SHP77 treated with DMSO at 0.1 percent for 48 hours (cell line): ENCODE measurements around the gene PCK2.

Experiments used
- DNase-seq: peaks from one replicate; lab custom pipeline; 2025; lab: John Stamatoyannopoulos, UW

PCK2 gene

GRCh38 chr14:24115422-24116127 is 21.5 kb downstream of the PCK2 start:
- no peak for DNase-seq

- DNase-seq, result no peak
These were observed 22.2 kb downstream of the PCK2 start for GRCh38 chr14:24116128-24116814.

DNA sequence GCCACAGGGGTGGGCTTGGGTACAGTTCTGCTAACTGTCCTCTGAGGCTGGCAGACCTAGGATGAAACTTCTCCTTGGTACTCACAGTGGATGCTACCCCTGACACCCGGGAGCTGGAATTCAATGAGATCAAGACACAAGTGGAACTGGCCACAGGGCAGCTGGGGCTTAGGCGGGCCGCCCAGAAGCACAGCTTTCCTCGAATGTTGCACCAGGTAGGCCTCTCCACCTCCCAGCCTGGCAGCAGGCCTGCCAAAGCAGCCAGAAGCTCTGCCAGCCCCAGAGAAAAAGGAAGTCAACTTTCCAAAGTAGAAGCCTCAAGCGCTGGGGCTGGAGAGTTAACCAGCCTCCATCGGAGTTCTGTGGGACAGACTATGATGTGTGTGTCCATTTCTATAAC is 23.1 kb downstream of the PCK2 start:
- no peak for DNase-seq

- DNase-seq, result no peak
These were observed 25.6 kb downstream of the PCK2 start for GRCh38 chr14:24119691-24120090.

DNA sequence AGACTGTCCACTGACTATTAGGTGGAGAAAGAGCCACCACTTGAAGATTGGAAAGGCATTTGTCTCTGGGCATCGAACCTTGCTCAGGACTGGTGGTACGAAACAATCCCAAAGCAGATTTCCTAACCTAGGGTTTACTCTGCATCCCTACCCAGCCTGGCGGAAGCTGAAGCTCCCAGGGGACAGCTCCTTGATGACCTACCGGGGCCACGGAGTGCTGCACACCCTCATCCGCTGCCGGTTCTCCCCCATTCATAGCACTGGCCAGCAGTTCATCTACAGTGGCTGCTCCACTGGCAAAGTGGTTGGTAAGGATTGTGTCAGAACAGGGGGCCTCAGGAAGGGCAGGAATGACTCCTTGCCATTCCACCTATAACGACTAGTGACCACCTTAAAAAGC is 27.1 kb downstream of the PCK2 start:
- no peak for DNase-seq

DNA sequence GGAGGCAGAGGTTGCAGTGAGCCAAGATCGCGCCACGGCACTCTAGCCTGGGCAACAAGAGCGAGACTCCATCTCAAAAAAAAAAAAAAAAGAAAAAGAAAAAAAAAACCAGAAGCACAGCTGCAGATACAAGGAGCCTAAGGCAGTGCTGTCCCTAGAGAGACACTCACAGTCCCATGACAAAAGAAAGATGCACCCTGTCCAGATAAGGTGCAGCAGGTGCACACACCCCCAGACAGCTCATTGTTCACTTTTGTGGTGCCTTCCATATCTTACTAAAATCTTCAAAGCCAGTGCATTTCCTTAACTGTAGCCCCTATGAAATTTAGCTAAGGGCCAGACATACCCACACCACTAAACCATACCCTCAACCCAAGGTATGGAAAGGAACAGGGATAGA is 28.3 kb downstream of the PCK2 start:
- DNase-seq, result no peak

DNA sequence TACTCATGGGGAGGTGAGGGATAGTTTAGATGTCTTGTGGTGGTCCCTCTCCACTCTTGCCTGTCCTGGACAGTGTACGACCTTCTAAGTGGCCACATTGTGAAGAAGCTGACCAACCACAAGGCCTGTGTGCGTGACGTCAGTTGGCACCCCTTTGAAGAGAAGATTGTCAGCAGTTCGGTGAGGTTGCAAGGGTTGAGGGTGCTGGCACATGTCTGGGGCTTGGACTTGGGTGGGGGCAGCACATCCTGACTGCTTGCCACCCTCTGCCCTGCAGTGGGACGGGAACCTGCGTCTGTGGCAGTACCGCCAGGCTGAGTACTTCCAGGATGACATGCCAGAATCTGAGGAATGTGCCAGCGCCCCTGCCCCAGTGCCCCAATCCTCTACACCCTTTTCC is 28.8 kb downstream of the PCK2 start:
- DNase-seq, result no peak

DNA sequence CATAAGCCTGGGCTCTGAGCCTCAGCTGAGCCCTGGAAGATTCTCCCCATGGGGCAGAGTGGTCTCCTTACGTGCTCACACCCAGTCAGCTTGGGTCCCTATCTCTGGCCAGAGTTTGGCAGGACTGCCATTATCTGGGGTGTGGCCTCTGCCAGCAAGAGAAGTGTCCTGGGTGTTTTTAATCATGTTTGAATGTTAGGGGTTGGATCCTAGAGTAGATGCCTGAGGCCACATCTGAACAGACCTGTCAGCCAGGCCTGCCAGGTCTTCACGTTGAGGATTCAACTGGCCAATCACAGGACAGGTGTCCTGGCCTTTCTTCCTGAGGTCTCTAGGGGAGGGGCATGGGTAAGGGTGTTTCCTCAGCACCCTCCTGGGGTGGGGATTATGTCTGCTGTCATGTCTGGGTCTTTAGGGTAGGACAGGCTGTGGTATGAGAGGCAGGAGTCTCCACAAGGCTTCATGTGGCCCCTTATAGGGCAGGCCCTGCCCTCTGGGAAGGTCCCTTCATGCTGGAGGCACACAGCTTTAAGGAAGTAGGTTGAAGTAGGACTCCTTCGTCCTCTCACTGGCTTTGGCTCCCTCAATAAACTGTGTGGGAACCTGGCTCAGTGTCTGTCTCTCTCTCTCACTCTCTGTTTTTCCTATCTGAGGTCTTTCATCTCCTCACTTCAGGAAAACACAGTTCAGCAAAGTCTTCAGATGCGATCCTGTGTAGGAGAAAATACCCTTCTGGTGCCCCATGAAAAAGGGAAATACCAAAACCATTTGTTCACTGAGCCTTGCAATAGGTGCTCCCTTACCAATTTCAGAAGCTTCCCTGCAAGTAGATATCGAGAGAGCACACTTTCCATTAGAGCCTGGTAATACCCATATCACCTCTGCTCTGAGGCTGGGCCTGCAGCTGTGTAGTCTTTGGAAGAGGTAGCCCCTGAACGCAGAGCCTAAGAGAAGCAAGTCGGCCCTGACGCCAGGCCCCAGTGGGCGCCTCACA is 29.6 kb downstream of the PCK2 start:
- no peak for DNase-seq

DNA sequence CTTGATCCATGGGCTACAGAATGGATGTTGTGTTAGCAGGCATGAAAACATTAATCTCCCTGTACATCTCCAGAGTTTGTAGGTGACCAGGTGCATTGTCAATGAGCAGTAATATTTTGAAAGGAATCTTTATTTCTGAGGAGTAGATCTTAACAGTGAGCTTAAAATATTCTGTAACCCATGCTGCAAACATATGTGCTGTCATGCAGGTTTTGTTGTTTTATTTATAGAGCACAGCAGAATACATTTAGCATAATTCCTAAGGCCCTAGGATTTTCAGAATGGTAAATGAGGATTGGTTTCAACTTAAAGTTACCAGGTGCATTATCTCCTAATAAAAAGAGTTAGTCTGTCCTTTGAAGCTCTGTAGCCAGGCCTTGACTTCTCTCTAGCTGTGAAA is 32.8 kb downstream of the PCK2 start:
- DNase-seq, result no peak

GRCh38 chr14:24127673-24128072 is 33.6 kb downstream of the PCK2 start:
- DNase-seq, result no peak

DNA sequence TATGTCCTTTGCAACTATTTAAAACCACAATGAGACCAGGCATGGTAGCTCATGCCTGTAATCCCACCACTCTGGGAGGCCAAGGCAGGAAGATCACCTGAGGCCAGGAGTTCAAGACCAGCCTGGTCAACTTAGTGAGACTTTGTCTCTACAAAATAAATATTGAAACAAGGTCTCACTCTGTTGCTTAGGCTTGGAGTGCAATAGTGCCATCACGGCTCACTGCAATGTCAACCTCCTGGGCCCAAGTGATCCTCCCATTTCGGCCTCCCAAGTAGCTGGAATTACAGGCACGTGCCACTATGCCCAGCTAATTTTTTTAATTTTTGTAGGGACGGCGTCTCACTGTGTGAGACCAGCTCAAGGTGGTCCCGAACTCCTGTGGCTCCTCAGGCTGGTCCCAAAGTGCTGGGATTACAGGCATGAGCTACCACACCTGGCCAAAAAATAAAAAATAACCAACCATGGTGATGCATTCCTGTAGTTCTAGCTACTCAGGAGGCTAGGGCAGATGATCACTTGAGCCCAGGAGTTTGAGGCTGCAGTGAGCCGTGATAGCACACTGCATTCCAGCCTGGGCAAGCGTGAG is 35.4 kb downstream of the PCK2 start:
- no peak for DNase-seq

DNA sequence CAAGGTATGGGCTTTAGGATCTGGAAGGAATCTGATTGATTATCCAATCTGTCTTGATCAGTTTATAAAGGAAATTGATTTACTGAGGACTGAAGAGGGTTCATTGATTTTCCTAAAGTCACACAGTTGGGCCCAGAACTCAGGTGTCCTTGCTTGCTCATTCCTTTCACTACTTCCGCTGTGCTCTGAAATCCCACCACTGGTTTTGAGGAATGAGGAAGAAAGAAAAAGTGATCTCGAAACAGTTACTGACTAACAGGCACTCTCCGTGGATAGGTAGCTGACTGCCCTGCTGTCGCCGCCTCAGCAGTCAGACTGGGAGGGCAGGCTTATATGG is 36.2 kb downstream of the PCK2 start, which contains the start of gene FITM1:
FITM1 (plus strand) TSS at position 280 of the 337 bp plus-strand sequence. CDS start 905 bp downstream, outside the sequence.
- DNase-seq, result no peak

DNA sequence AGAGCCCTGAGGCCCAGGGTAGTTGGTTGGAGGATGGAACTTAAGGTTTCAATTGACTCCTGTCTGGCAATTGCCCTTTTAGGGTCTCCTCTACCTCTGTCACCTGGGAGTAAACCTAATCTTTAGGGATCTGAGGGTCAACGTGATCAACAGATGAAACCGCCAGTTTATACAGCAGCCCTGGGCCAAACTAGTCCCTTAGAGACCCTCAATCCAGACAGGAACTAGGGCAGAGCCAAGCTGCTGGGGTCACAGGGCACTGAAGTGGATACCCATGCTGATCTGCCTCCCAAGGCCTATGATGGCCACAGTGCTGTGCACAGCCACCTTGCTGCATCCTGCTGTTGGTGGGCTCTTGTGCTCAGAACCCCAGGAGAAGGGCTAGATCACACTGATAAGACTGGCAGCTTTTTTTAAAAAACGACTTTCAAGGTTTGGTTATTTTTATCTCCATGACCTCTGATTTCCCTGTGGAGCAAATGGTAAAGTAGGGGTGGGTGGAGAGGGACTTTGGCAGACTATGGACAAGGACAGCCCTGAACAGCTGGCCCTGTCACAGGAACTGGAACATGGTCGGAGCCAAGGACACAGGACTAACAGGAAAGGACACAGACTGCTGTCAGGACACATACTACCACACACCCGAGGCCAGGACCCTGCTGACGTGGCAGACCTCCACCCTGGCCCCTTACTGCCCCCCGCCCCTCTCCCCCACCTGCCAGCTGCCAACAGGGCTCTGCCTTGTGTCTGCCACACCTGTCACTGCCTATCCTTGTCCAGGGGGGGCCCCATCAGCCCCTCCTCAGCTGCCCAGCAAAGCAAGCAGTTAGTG is 36.8 kb downstream of the PCK2 start:
- peak; percentile 61 for DNase-seq

DNA sequence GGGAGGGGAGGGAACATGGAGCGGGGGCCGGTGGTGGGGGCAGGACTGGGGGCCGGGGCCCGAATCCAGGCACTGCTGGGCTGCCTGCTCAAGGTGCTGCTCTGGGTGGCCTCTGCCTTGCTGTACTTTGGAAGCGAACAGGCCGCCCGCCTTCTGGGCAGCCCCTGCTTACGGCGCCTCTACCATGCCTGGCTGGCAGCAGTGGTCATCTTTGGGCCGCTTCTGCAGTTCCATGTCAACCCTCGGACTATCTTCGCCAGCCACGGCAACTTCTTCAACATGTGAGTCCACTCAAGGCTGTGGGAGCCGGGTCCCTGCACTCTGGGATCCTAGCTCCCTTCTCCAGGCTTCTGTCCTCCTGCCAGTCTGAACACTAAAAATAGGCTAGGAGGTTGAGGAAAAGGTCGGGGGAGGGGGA is 37.4 kb downstream of the PCK2 start:
- DNase-seq, result no peak

GRCh38 chr14:24132061-24132685 is 38.1 kb downstream of the PCK2 start:
- no peak for DNase-seq

GRCh38 chr14:24132976-24133375 is 38.9 kb downstream of the PCK2 start:
- DNase-seq, result no peak

DNA sequence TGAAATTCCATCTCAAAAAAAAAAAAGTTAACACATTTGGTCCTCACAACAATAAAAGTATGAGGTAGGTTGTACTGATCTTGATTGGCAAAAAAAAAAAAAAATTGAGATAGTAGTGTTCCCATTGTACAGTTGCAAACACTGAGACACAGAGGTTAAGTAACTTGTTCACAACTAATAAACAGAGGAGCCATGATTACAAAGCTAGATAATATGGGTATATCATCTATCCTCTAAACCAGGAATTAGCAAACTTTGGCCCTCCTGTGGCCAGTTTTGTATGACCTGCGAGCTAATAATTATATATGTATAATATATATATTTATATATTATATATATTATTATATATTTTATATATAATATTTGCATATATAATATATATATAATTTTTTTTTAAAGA is 39.6 kb downstream of the PCK2 start:
- no peak for DNase-seq

DNA sequence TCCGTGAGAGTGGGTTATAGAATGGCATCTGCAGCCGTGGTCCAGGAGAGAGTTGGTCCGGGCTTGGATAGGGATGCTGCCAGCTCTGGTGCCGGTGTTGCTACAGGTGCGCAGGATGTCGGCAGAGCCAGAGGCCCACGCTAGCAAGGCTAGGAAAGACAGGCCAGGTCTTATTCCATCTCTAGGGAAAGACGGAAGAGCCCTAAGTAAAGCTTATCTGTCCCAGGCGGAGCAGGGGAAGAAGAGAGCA is 41.4 kb downstream of the PCK2 start:
- no peak for DNase-seq

DNA sequence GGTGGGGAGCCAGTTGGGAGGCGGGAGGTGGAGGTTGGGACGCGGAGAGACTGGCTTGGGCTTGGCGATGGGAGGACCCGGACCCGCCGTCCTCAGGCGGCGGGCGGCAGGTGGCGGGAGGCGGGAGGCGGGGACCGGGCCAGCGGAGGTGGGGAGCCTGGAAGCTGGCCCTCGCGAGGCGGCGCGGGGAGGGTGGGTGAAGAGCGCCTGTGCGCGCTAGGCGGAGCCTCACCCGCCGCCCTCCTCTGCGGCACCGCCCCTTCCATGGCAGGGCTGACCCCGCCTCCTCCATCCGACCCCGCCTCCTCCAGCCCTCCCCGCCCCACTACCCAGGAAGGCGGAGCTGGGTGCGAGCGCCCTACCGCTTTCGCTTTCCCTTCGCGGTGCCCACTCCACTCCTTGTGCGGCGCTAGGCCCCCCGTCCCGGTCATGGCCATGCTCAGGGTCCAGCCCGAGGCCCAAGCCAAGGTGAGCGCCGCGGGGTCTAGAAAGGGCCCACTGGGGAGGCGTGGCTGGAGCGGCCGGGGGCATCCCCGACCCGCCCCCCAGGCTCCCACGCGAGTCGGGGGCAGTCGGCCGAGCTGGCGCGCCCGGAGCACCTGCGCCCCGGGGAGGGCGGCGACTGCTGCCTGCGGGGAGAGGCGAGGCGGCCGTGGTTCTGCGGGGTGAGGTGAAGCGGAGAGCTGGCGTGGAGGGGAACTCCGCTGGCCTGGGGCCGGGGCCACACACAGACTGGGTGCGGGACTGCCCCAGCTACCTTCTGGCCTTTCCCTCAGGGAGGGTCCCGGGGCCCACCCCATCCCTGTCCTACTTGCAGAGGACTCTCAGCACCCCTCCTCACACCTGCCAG is 41.9 kb downstream of the PCK2 start, which contains the start of gene PSME1:
PSME1 (plus strand) TSS at position 361 of the 850 bp plus-strand sequence; CDS start at position 430, 69 bp downstream.
- DNase-seq, result peak; percentile 75
